CD4-positive, alpha-beta T cell treated with Interleukin-6 at 100 ng/mL for 8 hours (primary cell): ENCODE data around the gene RAPGEF6.
"Not testable (repeated sequence)": the region's sequence is repeated elsewhere in the genome, so short reads cannot be mapped to it uniquely, and the experiment has no call there.

Source experiments
- DNase-seq: peaks from one replicate; pipeline ENCODE4 v3.0.0-alpha.2; 2020; ENCODE audit warnings: mixed read lengths, low spot score

Gene RAPGEF6

DNA sequence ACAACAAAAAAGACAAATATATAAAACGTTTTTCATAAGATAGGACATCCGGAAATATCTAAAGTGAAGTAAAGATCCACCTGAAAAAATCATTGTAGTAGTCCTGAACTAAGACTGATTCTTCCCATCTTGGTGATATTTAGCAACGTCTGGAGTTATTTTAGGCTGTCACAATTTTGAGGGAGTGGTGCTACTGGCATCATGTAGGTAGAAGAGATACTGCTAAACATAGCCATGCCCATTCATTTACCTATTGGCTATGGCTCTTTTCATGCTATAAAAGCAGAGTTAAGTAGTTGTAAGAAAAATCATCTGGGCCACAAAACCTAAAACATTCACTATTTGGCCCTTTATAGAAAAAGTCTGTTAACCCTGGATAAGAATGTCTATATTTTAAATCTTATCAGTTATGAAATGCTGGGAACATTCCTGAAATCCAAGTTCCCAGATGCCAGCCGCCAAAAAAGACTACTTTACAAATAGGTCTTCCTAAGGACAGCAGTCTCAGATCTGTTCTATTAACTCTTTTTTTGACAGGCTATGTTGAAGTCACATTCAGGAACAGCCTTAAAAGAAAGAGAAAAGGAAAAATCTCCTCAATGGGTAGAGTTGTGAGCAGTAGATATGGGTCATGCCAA is 27.0 kb downstream of the RAPGEF6 start:
- no peak for DNase-seq

- no peak for DNase-seq
These were observed 27.6 kb downstream of the RAPGEF6 start for GRCh38 chr5:131607418-131607817.

- no peak for DNase-seq
These were observed 29.9 kb downstream of the RAPGEF6 start for GRCh38 chr5:131605086-131605485.

DNA sequence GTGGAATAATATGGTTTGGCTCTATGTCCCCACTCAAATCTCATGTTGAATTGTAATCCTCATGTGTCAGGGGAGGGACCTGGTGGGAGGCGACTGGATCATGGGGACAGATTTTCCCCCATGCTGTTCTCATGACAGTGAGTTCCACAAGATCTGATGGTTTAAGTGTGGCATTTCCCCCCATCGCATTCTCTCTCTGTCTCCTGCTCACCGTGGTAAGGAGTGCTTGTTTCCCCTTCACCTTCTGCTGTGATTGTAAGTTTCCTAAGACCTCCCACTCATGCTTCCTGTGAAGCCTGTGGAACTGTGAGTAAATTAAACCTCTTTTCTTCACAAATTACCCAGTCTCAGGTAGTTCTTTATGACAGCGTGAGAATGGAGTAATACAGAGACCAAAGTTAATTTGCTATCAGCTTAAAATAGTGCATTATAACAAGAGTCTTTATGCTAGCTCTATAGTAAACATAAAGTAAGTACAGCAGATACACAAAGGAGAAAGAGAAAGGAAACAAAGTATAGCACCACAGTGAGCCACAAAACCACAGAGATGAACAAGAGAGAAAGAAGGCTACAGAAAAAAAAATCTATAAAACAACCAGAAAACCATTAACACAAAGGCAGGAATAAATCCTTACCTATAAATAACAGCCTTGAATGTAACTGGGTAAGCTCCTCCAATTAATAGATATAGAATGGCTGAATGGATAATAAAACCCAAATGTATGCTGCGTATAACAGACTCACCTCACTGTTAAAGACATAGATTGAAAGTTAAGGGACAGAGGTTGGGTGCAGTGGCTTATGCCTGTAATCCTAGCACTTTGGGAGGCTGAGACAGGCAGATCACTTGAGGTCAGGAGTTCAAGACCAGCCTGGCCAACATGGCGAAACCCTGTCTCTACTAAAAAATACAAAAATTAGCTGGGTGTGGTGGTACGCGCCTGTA is 39.7 kb downstream of the RAPGEF6 start:
- peak; percentile 30 for DNase-seq

GRCh38 chr5:131593921-131594320 is 41.1 kb downstream of the RAPGEF6 start:
- no peak for DNase-seq

GRCh38 chr5:131593436-131593835 is 41.6 kb downstream of the RAPGEF6 start:
- not testable (repeated sequence) for DNase-seq

DNA sequence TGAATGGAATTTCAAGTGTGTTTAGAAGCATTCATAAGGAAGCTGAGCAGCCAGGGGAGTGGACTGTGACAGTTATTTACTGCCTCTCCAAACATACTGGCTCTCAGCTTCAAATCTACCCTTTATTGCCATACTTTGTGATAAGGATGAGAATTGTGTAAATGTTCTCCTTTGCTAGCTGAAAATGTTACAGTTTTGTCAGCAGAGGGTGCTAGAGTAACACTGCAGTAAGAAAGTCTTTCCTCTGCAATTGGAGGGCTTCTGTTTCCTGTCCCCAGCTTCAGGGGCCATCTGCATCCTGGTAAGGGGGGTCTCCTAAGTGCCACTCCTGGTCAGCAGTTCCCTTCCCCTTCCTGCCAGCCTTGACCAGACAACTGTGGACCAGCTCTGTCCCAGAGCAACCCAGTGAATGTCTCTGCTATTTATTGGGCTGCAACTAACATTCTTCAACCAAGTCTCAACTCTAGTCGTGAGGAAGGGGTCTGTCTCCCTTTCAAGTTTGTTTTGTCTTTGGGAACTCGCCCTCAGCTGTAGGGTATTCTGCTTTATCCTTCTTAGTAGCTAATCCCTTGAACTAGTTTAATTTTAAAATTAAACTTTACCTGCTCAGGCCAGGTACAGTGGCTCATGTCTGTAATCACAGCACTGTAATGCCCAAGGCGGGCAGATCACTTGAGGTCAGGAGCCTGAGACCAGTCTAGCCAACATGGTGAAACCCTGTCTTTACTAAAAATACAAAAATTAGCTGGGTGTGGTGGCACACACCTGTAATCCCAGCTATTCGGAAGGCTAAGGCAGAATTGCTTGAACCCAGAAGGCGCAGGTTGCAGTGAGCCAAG is 45.3 kb downstream of the RAPGEF6 start:
- DNase-seq: peak; percentile 53

- DNase-seq: no peak
These were observed 47.5 kb downstream of the RAPGEF6 start for GRCh38 chr5:131587541-131587940.

GRCh38 chr5:131581702-131582101 is 53.3 kb downstream of the RAPGEF6 start:
- no peak for DNase-seq

GRCh38 chr5:131579917-131580671 is 54.9 kb downstream of the RAPGEF6 start:
- DNase-seq: no peak

- DNase-seq: no peak
These were observed 59.3 kb downstream of the RAPGEF6 start for GRCh38 chr5:131575660-131576227.

DNA sequence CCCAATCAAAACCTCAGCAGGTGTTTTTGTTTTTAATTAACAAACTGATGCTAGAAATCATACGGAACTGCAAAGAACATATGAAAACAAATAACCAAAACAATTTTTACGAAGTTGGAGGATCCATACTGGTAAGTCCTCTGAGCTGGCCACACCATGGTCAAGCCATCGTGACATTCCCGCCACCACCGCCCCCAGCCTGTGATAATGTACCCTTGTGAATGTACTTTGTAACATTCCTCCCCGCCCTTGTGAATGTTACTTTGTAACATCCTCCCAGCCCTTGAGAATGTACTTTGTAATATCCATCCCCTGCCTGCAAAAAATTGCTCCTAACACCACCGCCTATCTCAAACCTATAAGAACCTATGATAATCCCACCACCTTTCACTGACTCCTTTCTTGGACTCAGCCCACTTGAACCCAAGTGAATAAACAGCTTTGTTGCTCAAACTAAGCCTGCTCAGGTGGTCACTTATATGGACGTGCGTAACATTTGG is 63.3 kb downstream of the RAPGEF6 start:
- no peak for DNase-seq

DNA sequence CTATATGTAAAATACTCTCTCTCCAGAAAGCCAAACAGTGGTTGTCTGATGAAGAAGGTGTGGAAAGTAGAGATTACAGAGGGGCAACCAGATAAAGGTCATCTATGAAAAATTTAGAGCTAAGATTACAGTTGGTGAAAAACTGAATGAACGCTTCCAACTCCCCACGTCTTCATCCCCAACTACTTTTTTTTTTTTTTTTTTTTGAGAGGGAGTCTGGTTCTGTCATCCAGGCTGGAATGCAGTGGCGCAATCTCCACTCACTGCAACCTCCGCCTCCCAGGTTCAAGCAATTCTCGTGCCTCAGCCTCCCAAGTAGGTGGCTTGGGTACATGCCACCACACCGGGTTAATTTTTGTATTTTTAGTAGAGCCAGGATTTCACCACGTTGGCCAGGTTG is 64.3 kb downstream of the RAPGEF6 start:
- DNase-seq: no peak

GRCh38 chr5:131564229-131564652 is 70.8 kb downstream of the RAPGEF6 start:
- no peak for DNase-seq

DNA sequence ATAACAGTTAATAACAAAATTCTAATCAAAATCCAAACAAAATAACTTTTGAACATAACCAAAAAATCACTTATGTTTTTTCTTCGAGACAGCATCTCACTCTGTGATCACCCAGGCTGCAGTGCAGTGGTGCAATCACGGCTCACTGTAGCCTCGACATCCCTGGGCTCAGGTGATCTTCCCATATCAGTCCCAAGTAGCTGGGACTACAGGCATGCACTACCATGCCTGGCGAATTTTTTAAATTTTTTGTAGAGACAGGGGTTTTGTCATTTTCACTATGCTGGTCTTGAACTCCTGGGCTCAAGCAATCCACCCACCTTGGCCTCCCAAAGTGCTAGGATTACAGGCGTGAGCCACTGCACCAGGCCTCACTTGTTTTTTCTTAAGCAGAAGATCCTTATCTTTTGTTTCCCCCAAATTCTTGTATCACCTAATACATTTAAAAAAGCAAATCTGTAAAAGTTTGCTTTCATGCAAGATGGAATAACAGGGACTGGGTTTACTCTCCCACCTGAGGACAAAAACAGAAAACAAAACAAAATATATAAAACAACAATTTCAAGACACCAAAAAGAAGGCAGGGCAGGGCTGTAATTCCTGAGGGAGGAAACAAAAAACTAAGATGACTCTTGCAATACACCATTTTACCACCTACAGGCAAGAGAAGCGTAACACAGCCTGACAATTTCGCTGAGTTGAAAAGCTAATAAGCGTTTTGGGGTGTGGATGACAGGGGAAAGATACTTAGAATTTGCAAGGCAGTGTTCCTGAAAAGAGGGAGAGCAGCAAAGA is 71.4 kb downstream of the RAPGEF6 start:
- no peak for DNase-seq

GRCh38 chr5:131550606-131551005 is 84.4 kb downstream of the RAPGEF6 start:
- DNase-seq: no peak

GRCh38 chr5:131548176-131548575 is 86.9 kb downstream of the RAPGEF6 start:
- DNase-seq: peak; percentile 71

- DNase-seq: no peak
These were observed 89.2 kb downstream of the RAPGEF6 start for GRCh38 chr5:131545845-131546244.

- DNase-seq: no peak
These were observed 92.3 kb downstream of the RAPGEF6 start for GRCh38 chr5:131542723-131543122.

DNA sequence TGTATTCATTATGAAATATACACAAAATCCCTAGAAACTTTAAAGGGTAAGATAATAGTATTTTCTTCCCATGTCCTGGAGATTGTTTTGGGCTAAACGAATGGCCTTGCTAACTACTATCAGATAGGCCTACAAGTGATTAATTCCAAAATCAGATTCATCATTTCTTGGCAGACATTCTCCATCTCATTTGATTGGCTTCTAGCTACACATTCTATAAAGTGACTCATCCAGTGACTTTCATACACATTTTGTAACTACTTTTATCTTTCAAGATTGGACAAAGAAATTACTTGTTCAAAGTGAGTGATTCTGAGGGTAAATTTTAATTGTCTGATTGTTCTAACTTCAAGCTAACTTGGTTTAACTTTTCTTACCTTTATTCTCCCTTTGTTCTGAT is 93.3 kb downstream of the RAPGEF6 start:
- DNase-seq: no peak
